Activated CD8-positive, alpha-beta memory T cell treated with anti-CD3 and anti-CD28 coated beads, Interleukin-2, amount 50 U/mL, for 24 hours (primary cell): ENCODE data around the gene CDR2L.
"Not testable (repeated sequence)": the region's sequence is repeated elsewhere in the genome, so short reads cannot be mapped to it uniquely, and the experiment has no call there.

Experiments
- DNase-seq: peaks from one replicate; pipeline ENCODE4 v3.0.0-alpha.2; 2020; ENCODE audit errors: extremely low read depth

Gene CDR2L

DNA sequence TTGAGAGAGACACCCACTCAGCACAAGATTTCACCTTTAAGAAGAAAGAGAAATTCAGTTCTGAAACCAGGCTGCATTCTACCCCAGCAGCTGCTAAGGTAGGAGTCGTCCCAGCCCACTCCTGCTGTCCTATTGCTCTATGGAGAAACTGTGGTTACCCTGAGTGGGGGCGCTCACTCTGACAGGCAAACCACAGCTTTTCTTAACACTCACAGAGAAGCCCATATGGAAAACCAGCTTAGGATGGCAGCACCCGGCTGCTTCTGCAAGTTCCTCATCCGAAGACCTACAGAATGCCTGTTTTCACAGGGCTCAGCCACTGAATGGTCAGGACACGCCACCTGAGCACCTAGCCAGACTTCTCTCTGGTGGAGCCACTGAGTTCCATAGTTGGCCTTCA, 51.8 kb downstream of the CDR2L start:
- DNase-seq, result no peak

GRCh38 chr17:75041656-75042280, 54.3 kb downstream of the CDR2L start:
- no peak for DNase-seq

GRCh38 chr17:75043789-75044188, 56.4 kb downstream of the CDR2L start:
- not testable (repeated sequence) for DNase-seq

GRCh38 chr17:75044716-75045115, 57.3 kb downstream of the CDR2L start:
- DNase-seq, result no peak

DNA sequence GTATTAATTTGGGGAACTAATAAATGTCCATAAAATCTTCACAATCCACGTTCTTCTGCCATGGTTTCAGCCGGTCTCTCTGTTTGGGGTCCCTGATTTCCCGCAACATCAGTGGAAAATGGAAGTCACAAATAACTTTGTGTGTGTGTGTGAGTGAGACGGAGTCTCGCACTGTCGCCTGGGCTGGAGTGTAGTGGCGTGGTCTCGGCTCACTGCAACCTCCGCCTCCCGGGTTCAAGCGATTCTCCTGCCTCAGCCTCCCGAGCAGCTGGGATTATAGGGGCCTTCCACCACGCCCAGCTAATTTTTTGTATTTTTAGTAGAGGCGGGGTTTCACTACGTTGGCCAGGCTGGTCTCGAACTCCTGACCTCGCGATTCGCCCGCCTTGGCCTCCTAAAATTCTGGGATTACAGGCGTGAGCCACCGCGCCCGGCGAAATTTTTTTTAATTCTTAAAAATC, 58.5 kb downstream of the CDR2L start:
- DNase-seq, result not testable (repeated sequence)

GRCh38 chr17:75046407-75047289, 59.2 kb downstream of the CDR2L start, which contains the start of the genes ATP5PD and KCTD2:
TSS of gene ATP5PD (minus strand) at chr17:75046969. CDS start at chr17:75042650, 4,319 bp downstream.
TSS of gene KCTD2 (plus strand) at chr17:75047225. CDS start at chr17:75047251, 26 bp downstream.
- peak; percentile 86 for DNase-seq

GRCh38 chr17:75047398-75048098, 60.1 kb downstream of the CDR2L start:
- no peak for DNase-seq

- no peak for DNase-seq
These were observed 60.9 kb downstream of the CDR2L start for GRCh38 chr17:75048249-75048878.

DNA sequence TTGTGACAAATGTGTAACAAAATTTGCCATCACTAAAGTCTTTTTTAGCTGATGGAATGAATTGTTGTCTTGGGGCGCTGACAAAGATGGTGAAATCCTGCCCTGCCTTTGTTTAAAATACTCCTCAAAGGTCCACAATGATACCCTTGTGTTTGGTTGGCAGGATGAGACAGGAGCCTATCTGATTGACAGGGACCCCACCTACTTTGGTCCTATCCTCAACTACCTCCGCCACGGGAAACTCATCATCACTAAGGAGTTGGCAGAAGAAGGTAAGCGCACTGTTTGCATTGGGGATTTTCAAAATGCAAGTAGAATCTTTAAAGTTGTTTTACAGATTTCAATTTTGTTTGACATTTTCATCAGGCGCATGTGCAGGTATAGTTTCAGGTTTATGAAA, 61.6 kb downstream of the CDR2L start:
- DNase-seq, result no peak

GRCh38 chr17:75049706-75050105, 62.3 kb downstream of the CDR2L start:
- DNase-seq, result no peak

DNA sequence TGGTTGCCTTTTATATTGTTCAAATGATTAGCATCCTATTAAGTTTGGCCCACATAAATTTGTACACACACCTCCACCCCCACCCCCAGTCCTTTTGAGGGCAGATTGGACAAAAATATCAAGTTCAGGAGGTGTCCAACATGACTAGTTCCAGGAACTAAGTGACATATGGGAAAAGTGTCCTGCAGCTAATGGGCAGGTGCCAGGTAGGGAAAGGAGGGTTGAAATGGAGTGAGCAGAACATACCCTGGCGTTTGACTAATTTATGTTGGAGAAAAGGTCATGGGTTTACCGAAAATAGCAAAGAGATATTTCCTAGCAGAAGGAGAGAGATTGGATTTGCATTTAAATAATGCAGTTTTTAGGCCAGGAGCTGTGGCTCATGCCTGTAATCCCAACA, 64.5 kb downstream of the CDR2L start:
- DNase-seq, result no peak
